ENCODE results near the gene MRPL53.
"Not testable (repeated sequence)": the region's sequence is repeated elsewhere in the genome, so short reads cannot be mapped to it uniquely, and the experiment has no call there.

Gene MRPL53

GRCh38 chr2:74481431-74481830 is 9.0 kb upstream of the MRPL53 start:
- DNase-seq: no peak

GRCh38 chr2:74474899-74475298 is 2.4 kb upstream of the MRPL53 start:
- DNase-seq: no peak

GRCh38 chr2:74474481-74474880 is 2.0 kb upstream of the MRPL53 start:
- DNase-seq: no peak

- peak in 1 of 2 experiments; percentile 39 for DNase-seq
Observed at GRCh38 chr2:74472945-74473258, 422 bp upstream of the MRPL53 start.

- no peak for DNase-seq
Observed at GRCh38 chr2:74471332-74472065, 981 bp downstream of the MRPL53 start.

GRCh38 chr2:74470742-74471141 is 1.7 kb downstream of the MRPL53 start:
- DNase-seq: not testable (repeated sequence)

GRCh38 chr2:74464406-74464805 is 8.1 kb downstream of the MRPL53 start:
- peak in 1 of 2 experiments; percentile 10 for DNase-seq

- DNase-seq: no peak
Observed at GRCh38 chr2:74462786-74463105, 9.7 kb downstream of the MRPL53 start.

GRCh38 chr2:74462054-74462785 is 10.3 kb downstream of the MRPL53 start:
- DNase-seq: no peak

- peak in 1 of 2 experiments; percentile 16 for DNase-seq
Observed at GRCh38 chr2:74461187-74462053, 11.1 kb downstream of the MRPL53 start.

GRCh38 chr2:74460187-74460586 is 12.3 kb downstream of the MRPL53 start:
- not testable (repeated sequence) for DNase-seq

- DNase-seq: not testable (repeated sequence)
Observed at GRCh38 chr2:74459503-74460118, 12.9 kb downstream of the MRPL53 start.

GRCh38 chr2:74458938-74459363 is 13.5 kb downstream of the MRPL53 start:
- DNase-seq: no peak

- DNase-seq: peak; percentile 99 to 100
Observed at GRCh38 chr2:74458132-74458937, 14.1 kb downstream of the MRPL53 start, which contains the start of gene WBP1. Gene WBP1 (plus strand): TSS chr2:74458438. CDS start chr2:74458603, 165 bp downstream.

- peak; percentile 38 to 55 for DNase-seq
Observed at GRCh38 chr2:74457549-74458131, 14.8 kb downstream of the MRPL53 start.

- DNase-seq: peak in 1 of 2 experiments; percentile 55
Observed at GRCh38 chr2:74457129-74457548, 15.3 kb downstream of the MRPL53 start.

- peak; percentile 93 to 97 for DNase-seq
Observed at GRCh38 chr2:74454654-74455511, 17.6 kb downstream of the MRPL53 start, which contains the start of gene INO80B. Gene INO80B (plus strand): TSS chr2:74455087. CDS start chr2:74455117, 30 bp downstream.

GRCh38 chr2:74450570-74451190 is 21.8 kb downstream of the MRPL53 start:
- no peak for DNase-seq

- no peak for DNase-seq
Observed at GRCh38 chr2:74448771-74449170, 23.7 kb downstream of the MRPL53 start.

Measured in NCI-H524 (cell line).